C4-2B (cell line): Measurements from ENCODE around the gene TCN2.

Experiments
- ZFX ChIP-seq: fragments of 450-650 bp; IDR thresholded peaks from 2 replicates; pipeline ENCODE4 v1.6.1; 2017
- TF ChIP-seq, protein P1 (sequence below): fragments of 450-650 bp; conservative IDR thresholded peaks from 2 replicates; pipeline ENCODE4 v1.5.1; 2017; ENCODE audit warnings: mild to moderate bottlenecking

DNA sequence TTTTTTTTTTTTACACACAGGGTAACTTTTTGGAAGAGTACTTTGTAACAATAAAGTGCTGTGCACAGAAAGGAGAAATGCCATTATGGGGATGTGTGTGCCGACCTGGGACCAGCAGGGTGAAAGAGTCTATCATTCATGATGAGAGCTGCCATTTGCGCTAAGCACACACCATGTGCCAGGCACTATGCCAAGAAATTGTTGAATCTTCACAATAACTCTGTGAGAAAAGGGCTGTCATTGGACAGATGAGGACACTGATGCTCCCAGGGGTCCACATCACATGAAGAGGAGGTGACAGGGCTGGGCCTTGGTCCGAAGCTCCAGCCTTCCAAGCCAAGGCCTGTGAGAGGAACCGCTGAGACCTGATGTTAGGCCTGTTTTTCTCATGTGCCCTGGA lies 55.1 kb downstream of the TCN2 start:
- TF ChIP-seq, protein P1, sequence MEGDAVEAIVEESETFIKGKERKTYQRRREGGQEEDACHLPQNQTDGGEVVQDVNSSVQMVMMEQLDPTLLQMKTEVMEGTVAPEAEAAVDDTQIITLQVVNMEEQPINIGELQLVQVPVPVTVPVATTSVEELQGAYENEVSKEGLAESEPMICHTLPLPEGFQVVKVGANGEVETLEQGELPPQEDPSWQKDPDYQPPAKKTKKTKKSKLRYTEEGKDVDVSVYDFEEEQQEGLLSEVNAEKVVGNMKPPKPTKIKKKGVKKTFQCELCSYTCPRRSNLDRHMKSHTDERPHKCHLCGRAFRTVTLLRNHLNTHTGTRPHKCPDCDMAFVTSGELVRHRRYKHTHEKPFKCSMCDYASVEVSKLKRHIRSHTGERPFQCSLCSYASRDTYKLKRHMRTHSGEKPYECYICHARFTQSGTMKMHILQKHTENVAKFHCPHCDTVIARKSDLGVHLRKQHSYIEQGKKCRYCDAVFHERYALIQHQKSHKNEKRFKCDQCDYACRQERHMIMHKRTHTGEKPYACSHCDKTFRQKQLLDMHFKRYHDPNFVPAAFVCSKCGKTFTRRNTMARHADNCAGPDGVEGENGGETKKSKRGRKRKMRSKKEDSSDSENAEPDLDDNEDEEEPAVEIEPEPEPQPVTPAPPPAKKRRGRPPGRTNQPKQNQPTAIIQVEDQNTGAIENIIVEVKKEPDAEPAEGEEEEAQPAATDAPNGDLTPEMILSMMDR, result no peak
- TF ChIP-seq ZFX, result no peak
